NCI-H187 (cell line): ENCODE data around the gene TK1.

Source experiments
- DNase-seq, 2 experiments: peaks; one replicate each; lab custom pipeline; 2025; lab: John Stamatoyannopoulos, UW

Gene TK1

GRCh38 chr17:78133971-78134898, 52.6 kb downstream of the TK1 start:
- DNase-seq, result peak in 1 of 2 experiments; percentile 4

- DNase-seq, result no peak
These were observed 53.5 kb downstream of the TK1 start for GRCh38 chr17:78133179-78133951.

- DNase-seq, result no peak
These were observed 54.1 kb downstream of the TK1 start for GRCh38 chr17:78132767-78133178.

GRCh38 chr17:78132084-78132676, 54.7 kb downstream of the TK1 start:
- no peak for DNase-seq

GRCh38 chr17:78131172-78132083, 55.4 kb downstream of the TK1 start:
- DNase-seq, result no peak

GRCh38 chr17:78130437-78131101, 56.3 kb downstream of the TK1 start, which contains the start of gene TMC8:
TMC8 (plus strand) TSS chr17:78130771; CDS start chr17:78131589, 818 bp downstream.
- DNase-seq, result no peak

GRCh38 chr17:78130090-78130436, 56.8 kb downstream of the TK1 start:
- no peak for DNase-seq

- DNase-seq, result no peak
These were observed 57.3 kb downstream of the TK1 start for GRCh38 chr17:78129351-78130089.

GRCh38 chr17:78128551-78129350, 58.1 kb downstream of the TK1 start, which contains the start of gene TMC6:
TMC6 (minus strand) TSS chr17:78128755; CDS start chr17:78126832, 1,923 bp downstream.
- DNase-seq, result peak; percentile 16 to 51

GRCh38 chr17:78127888-78128550, 58.8 kb downstream of the TK1 start:
- no peak for DNase-seq

- no peak for DNase-seq
These were observed 59.5 kb downstream of the TK1 start for GRCh38 chr17:78127239-78127887.

GRCh38 chr17:78126895-78127238, 60.0 kb downstream of the TK1 start:
- no peak for DNase-seq

- no peak for DNase-seq
These were observed 60.6 kb downstream of the TK1 start for GRCh38 chr17:78125976-78126894.

GRCh38 chr17:78125138-78125913, 61.5 kb downstream of the TK1 start:
- DNase-seq, result no peak

GRCh38 chr17:78124836-78125137, 62.1 kb downstream of the TK1 start:
- DNase-seq, result no peak
